Neural progenitor cell (in vitro differentiated cells): ENCODE measurements around the gene GPRC5D. TPM values are rescaled to one million over a fixed set of nuclear protein-coding genes. Genes with fewer than 3 reads are reported as not detected.
A peak's percentile ranks its signal among the peaks of the same experiment; 100 is the strongest.

Experiments used
- DNase-seq: peaks from one replicate; pipeline ENCODE4 v3.0.0-alpha.2; 2016; ENCODE audit warnings: low spot score
- H2AFZ ChIP-seq: fragments of 200-600 bp; sonication (generic); replicated peaks from 2 replicates; pipeline ENCODE4 v1.6.1; 2016; ENCODE audit warnings: antibody characterized with exemption
- H3F3A ChIP-seq: fragments of 200-600 bp; sonication (generic); 2 replicates; pipeline ENCODE4 v1.6.1; 2016; ENCODE audit warnings: antibody characterized with exemption, low read depth
- H3K27ac ChIP-seq: fragments of 200-600 bp; sonication (generic); 2 replicates; pipeline ENCODE4 v1.5.1; 2016; ENCODE audit warnings: mild to moderate bottlenecking
- H3K27me3 ChIP-seq: fragments of 200-600 bp; sonication (generic); 2 replicates; pipeline ENCODE4 v1.6.1; 2016; ENCODE audit warnings: mild to moderate bottlenecking, moderate library complexity
- H3K36me3 ChIP-seq: fragments of 200-600 bp; sonication (generic); 2 replicates; pipeline ENCODE4 v1.5.1; 2016
- H3K4me1 ChIP-seq: fragments of 200-600 bp; sonication (generic); 2 replicates; pipeline ENCODE4 v1.6.1; 2016; ENCODE audit warnings: mixed run types
- H3K4me2 ChIP-seq: fragments of 200-600 bp; sonication (generic); 2 replicates; pipeline ENCODE4 v1.6.1; 2016
- H3K4me3 ChIP-seq: fragments of 200-600 bp; sonication (generic); 2 replicates; pipeline ENCODE4 v1.5.1; 2016
- H3K79me2 ChIP-seq: fragments of 200-600 bp; sonication (generic); 2 replicates; pipeline ENCODE4 v1.6.1; 2016; ENCODE audit warnings: low read depth
- H3K9ac ChIP-seq: fragments of 200-600 bp; sonication (generic); 2 replicates; pipeline ENCODE4 v1.6.1; 2016
- H3K9me3 ChIP-seq: fragments of 200-600 bp; sonication (generic); 2 replicates; pipeline ENCODE4 v1.5.1; 2016; ENCODE audit warnings: low read depth
- H4K20me1 ChIP-seq: fragments of 200-600 bp; sonication (generic); 2 replicates; pipeline ENCODE4 v1.6.1; 2016; ENCODE audit warnings: low read depth
- H3K27ac Mint-ChIP-seq: 3 replicates; pipeline ENCODE4 v1.8.0; 2021; ENCODE audit warnings: mixed read lengths
- H3K27me3 Mint-ChIP-seq: 2 replicates; pipeline ENCODE4 v1.8.0; 2022; ENCODE audit warnings: low read depth, mild to moderate bottlenecking, inconsistent platforms, moderate library complexity, mixed read lengths; ENCODE audit not compliant: insufficient read depth
- H3K36me3 Mint-ChIP-seq: 3 replicates; pipeline ENCODE4 v1.8.0; 2021; ENCODE audit warnings: mixed read lengths
- H3K4me1 Mint-ChIP-seq: 3 replicates; pipeline ENCODE4 v1.8.0; 2021; ENCODE audit warnings: mixed read lengths
- H3K4me3 Mint-ChIP-seq: 3 replicates; pipeline ENCODE4 v1.8.0; 2021; ENCODE audit warnings: mild to moderate bottlenecking, moderate library complexity, mixed read lengths
- H3K9me3 Mint-ChIP-seq: 3 replicates; pipeline ENCODE4 v1.8.0; 2020; ENCODE audit warnings: mixed read lengths
- EZH2 ChIP-seq: fragments of 200-600 bp; sonication (generic); IDR thresholded peaks from 2 replicates; pipeline ENCODE4 v1.6.1; 2017; ENCODE audit warnings: antibody characterized with exemption, mild to moderate bottlenecking, moderate library complexity
- EZH2phosphoT487 ChIP-seq: fragments of 200-600 bp; sonication (generic); IDR thresholded peaks from 2 replicates; pipeline ENCODE4 v1.6.1; 2017; ENCODE audit warnings: antibody characterized with exemption
- total RNA-seq: library from RNA; depleted of rRNA; stranded (reverse); fragments of >200 nt; gene quantifications from 2 replicates; pipeline ENCODE4 v1.2.3, GENCODE V29; 2015; ENCODE audit warnings: low replicate concordance
- TF ChIP-seq, protein P1 (sequence below): fragments of 200-600 bp; sonication (generic); IDR thresholded peaks from 2 replicates; pipeline ENCODE4 v1.5.1; 2017; ENCODE audit warnings: antibody characterized with exemption, mild to moderate bottlenecking

GPRC5D gene
- total RNA-seq, result not detected in 2 replicates

DNA sequence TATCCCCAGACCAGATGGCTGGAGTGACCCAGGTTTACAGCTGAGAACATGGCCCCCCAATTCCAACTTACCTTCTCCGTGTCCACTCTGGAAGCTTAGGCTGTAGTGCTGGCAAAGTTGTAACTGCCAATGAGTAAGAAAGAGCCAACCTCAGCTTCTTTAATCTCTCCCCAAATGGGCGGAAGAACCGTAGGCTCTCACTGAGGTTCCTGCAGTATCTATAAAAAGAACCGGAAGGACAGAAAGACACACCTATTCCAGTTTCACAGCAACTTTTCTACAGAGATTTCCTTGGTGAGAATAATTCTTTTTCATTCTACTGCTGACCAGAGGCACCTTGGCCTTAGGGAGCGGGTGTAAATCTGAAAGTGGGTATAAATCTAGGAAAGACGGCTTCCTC lies at the start of gene GPRC5D:
TSS of gene GPRC5D (minus strand) at position 135 of the 400 bp plus-strand sequence. CDS start 1,786 bp downstream, outside the sequence.
- no peak within 1 kb of the TSS for H3K27ac Mint-ChIP-seq

DNA sequence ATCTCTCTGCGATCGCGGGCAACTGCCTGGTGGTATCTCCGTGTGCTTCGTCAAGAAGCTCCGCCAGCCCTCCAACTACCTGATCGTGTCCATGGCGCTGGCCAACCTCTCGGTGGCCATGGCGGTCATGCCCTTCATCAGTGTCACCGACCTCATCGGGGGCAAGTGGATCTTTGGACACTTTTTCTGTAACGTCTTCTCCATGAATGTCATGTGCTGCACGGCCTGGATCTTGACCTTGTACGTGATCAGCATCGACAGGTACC lies 49.7 kb upstream of the GPRC5D start:
- Histone ChIP-seq H3K27me3 (peaks cover 13% of the 10 kb centered on the region), H3K9me3 (no peaks in the 10 kb centered on the region), H4K20me1 (no peaks in the 10 kb centered on the region), H3K79me2 (no peaks in the 10 kb centered on the region), H3K9ac (no peak overlapping the region), H3F3A (peaks cover 8% of the 10 kb centered on the region), H3K4me2 (peak overlapping the region; percentile 84), H3K4me1 (peaks cover 6% of the 10 kb centered on the region), H2AFZ (peak overlapping the region; percentile 74), H3K27ac (no peak overlapping the region), H3K4me3 (peak overlapping the region; percentile 74), H3K36me3 (no peaks in the 10 kb centered on the region)
- H3K27me3 Mint-ChIP-seq, result peaks cover 6% of the 10 kb centered on the region
- H3K27ac Mint-ChIP-seq, result peak overlapping the region; percentile 88
- H3K36me3 Mint-ChIP-seq, result peaks cover 9% of the 10 kb centered on the region
- H3K4me3 Mint-ChIP-seq, result peak overlapping the region; percentile 90
- DNase-seq, result no peak
- H3K9me3 Mint-ChIP-seq, result no peaks in the 10 kb centered on the region
- TF ChIP-seq, protein P1, sequence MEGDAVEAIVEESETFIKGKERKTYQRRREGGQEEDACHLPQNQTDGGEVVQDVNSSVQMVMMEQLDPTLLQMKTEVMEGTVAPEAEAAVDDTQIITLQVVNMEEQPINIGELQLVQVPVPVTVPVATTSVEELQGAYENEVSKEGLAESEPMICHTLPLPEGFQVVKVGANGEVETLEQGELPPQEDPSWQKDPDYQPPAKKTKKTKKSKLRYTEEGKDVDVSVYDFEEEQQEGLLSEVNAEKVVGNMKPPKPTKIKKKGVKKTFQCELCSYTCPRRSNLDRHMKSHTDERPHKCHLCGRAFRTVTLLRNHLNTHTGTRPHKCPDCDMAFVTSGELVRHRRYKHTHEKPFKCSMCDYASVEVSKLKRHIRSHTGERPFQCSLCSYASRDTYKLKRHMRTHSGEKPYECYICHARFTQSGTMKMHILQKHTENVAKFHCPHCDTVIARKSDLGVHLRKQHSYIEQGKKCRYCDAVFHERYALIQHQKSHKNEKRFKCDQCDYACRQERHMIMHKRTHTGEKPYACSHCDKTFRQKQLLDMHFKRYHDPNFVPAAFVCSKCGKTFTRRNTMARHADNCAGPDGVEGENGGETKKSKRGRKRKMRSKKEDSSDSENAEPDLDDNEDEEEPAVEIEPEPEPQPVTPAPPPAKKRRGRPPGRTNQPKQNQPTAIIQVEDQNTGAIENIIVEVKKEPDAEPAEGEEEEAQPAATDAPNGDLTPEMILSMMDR, result no peak
- TF ChIP-seq EZH2 (no peak), EZH2phosphoT487 (no peak)
- H3K4me1 Mint-ChIP-seq, result peaks cover 31% of the 10 kb centered on the region

More for the DNA sequence above, at the start of gene GPRC5D:
- Histone ChIP-seq H3K4me1 (no peaks in the 10 kb centered on the region), H3K4me3 (no peak within 1 kb of the TSS), H3K36me3 (no peaks in the 10 kb centered on the region), H3K4me2 (no peak within 1 kb of the TSS), H3K9ac (no peak within 1 kb of the TSS), H3K9me3 (no peaks in the 10 kb centered on the region), H3K79me2 (no peaks in the 10 kb centered on the region), H3K27ac (no peak within 1 kb of the TSS), H4K20me1 (no peaks in the 10 kb centered on the region), H3F3A (no peaks in the 10 kb centered on the region), H2AFZ (no peak within 1 kb of the TSS), H3K27me3 (no peaks in the 10 kb centered on the region)
- TF ChIP-seq EZH2phosphoT487 (no peak), EZH2 (no peak)
- TF ChIP-seq, protein P1, result no peak
- peaks cover 4% of the 10 kb centered on the region for H3K27me3 Mint-ChIP-seq
- H3K4me1 Mint-ChIP-seq, result peaks cover 4% of the 10 kb centered on the region
- H3K4me3 Mint-ChIP-seq, result no peak within 1 kb of the TSS
- peaks cover 2% of the 10 kb centered on the region for H3K9me3 Mint-ChIP-seq
- no peak for DNase-seq
- no peaks in the 10 kb centered on the region for H3K36me3 Mint-ChIP-seq

DNA sequence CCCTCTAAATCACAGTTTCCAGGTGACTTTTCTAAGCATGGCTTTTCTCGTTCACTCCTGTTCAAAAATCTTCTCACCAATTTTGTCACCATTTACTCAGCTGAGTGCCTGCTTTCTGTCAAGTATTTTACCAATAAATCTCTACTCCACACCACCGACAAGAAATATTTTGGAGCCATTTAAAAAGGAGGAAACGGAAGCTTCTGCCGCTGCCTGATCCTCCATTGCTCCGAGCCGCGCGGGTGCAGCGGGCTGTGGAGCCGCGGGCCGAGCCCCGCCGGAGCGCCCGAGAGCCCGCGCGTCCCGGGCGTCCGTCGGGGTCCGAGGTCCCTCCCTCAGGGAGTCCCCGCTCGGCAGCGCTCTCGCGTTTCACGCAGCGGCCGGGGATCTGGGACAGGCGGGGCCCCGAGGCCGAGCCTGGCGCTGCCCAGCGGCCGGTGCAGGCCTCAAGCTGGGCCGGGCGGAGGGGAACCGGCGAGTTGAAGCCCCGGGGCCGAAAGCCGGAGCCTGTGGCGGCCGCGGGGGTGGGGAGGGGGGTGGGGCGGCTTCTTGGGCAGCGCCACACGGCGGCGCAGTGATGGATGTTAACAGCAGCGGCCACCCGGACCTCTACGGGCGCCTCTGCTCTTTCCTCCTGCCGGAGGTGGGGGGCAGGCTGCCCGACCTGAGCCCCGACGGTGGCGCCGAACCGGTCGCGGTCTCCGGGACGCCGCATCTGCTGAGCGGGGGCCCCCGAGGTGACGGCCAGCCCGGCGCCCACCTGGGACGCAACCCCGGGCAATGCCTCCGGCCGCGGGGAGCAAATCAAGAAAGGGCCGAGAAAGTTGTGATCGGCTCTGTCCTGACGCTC lies 49.2 kb upstream of the GPRC5D start:
- Histone ChIP-seq H3K4me3 (peak overlapping the region; percentile 74), H3F3A (peaks cover 8% of the 10 kb centered on the region), H3K9me3 (no peaks in the 10 kb centered on the region), H3K27me3 (peaks cover 13% of the 10 kb centered on the region), H3K79me2 (no peaks in the 10 kb centered on the region), H2AFZ (peak overlapping the region; percentile 74), H3K9ac (no peak overlapping the region), H3K36me3 (no peaks in the 10 kb centered on the region), H4K20me1 (no peaks in the 10 kb centered on the region), H3K4me1 (peaks cover 6% of the 10 kb centered on the region), H3K27ac (no peak overlapping the region), H3K4me2 (peak overlapping the region; percentile 84)
- peak overlapping the region; percentile 97 for H3K4me3 Mint-ChIP-seq
- TF ChIP-seq EZH2phosphoT487 (no peak), EZH2 (no peak)
- TF ChIP-seq, protein P1, result peak; percentile 51
- no peaks in the 10 kb centered on the region for H3K9me3 Mint-ChIP-seq
- H3K36me3 Mint-ChIP-seq, result peaks cover 9% of the 10 kb centered on the region
- DNase-seq, result peak; percentile 89
- H3K4me1 Mint-ChIP-seq, result peaks cover 31% of the 10 kb centered on the region
- H3K27ac Mint-ChIP-seq, result peak overlapping the region; percentile 44
- peaks cover 6% of the 10 kb centered on the region for H3K27me3 Mint-ChIP-seq
